Measurements from ENCODE around the gene LPAR3.
A peak's percentile ranks its signal among the peaks of the same experiment; 100 is the strongest.

LPAR3 gene

DNA sequence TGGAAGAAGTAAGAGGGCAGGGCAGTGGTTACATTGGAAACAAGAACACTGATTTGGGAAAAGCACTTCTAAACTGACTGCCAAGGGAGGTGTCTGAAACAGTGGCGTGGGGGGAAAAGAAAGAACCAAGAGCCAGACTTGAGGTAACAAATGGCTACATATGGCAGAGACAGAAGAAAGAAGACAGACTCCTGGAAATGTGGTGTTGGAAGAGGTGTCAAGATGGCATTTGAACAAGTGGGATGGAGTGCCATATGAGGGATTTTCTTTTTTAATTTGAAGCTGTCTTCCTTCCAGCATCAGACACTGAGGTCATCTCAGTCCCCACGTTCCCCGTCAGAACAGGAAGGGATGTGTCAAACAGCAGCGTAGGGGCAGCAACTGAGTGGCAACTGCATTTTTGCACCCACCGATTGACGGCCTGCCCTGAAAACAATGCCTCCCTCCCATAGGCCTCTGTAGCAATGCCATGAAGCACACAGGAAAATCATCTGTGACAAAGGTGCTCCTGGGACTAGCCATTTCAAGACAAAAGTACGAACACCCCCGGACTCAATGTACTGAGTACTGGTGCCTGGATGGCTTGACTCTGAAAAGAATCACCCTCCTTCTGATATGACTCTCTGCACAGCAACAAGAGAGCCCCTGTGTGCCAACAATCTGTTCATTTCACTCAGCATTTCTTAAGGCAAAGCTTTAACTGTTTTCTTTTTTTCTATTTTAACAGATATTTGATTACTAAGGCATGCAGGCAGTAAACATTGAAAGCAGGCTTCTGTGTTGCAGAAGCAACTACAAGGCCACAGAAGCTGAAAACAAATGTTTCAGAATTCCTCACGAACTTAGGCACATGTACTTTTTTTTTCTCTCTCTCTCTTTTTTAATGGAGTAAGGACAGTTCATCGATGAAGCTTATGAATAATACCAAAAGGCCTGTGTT, 37.0 kb downstream of the LPAR3 start:
- DNase-seq = no peak

DNA sequence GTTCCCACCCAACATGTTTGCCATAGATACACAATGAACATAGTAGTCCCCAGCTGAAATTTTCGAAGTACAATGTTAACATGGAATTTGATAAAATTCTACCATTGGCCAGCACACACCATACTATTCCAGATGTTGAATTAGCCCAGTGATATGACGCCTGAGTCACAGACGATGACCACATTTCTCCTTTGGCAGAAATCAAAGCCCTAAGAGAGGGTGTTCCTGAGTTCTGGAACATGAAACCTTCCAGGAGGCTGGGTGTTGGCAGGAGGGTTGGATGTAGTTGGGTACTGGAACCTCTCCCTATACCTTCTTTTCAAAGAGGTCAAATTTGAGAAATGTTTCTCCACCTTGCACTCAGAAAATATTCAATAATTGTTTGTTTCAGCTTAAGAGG, 37.8 kb downstream of the LPAR3 start:
- DNase-seq = no peak

DNA sequence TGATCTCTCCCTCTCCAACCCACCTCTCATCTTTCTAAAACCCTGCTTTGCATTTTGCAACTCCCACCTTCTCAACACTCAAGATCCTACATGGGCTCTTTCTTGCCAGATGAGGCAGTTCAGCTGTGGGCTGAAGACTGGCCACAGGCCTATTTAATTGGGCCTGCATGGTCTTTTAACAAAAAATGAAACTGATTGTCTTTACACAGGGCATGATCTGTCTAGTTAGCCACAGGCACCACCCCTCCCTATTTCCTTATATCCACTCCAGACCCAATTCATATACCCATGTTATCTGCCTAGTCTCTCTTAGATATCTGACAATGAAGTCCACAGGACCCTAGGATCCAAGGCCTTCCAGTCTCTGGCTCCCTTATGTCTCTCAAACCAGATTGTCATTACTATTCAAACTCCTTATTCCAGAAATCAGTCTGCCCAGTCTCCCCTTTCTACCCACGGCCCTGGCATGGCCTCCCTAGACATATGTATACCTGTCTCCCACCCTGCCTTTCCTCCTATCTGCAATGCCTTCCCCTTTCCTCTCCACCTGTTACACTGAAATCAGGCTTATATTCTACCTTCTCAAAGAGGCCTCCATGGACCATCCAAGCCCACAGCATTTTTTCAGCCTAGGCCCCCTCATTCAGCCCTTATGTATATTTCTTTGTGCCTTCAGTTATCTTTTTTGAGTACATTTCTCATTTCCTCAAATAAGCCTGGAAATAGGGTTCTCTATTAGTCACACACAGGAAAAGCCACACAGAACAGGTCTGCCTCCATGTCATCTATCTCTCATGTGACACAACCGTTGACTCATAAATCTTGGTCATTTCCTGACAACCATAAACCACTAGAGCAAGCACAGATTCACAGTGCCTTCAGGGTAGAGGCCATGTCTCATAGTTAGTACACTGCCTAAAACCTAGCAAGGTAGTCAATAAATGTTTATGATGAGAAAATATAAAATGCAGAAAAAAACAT, 39.0 kb downstream of the LPAR3 start:
- peak; percentile 50 for DNase-seq

DNA sequence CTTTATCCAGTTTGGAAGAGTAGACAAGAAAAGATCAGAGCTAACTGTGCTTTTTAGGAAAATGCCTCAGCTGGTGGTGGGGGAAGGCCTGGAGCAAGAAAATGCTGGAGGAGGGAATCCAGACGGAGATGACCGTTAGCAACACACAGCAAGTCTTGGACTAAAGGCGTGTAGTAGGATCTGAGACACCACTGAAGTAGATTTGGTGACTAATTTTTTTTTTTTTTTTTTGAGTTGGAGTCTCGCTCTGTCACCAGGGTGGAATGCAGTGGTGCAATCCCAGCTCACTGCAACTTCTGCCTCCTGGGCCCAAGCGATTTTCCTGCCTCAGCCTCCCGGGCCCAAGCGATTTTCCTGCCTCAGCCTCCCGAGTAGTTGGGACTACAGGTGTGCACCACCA, 41.2 kb downstream of the LPAR3 start:
- DNase-seq = no peak

GRCh38 chr1:84849357-84849975, 43.5 kb downstream of the LPAR3 start:
- no peak for DNase-seq

GRCh38 chr1:84847253-84848250, 45.5 kb downstream of the LPAR3 start:
- peak; percentile 51 for DNase-seq

DNA sequence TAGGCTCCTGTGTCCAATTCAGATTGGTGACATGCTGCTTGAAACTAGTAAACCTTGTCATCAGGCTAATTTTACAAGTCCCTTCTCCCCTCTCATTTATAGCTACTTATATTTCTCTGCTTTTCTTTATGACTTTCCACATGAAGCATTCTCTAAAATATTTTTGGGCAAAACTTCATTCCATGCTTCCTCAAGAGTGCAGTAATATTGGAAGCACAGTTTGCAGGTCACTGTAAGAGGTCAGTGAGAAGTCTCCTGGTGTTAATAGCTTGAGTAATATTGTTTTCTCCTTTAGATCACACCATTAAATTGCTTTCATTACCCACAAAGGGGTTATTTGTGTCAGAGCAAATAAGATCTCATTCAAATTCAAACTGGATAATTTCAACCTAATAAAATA, 46.6 kb downstream of the LPAR3 start:
- DNase-seq = no peak

DNA sequence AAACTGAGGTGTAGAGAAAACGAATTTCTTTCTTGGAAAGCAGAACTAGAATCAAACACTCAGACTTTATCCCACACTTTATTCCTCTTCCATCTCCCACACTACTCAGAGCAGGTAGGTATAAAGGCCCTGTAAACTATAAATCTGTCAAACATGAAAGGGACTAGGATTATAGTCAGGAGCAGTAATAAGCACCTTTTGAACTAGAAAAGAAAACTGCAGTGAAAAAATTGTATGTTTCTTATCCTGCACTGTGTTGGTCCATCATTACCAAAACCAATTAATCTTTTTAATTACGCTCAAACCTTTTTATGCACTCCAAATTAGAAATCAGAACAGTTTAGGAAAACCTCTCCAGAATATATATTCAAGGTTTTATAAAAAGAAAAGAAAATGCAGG, 47.6 kb downstream of the LPAR3 start:
- DNase-seq = no peak

- no peak for DNase-seq
Measured at GRCh38 chr1:84844094-84844493, 48.9 kb downstream of the LPAR3 start.

- no peak for DNase-seq
Measured at GRCh38 chr1:84842748-84843231, 50.2 kb downstream of the LPAR3 start.

DNA sequence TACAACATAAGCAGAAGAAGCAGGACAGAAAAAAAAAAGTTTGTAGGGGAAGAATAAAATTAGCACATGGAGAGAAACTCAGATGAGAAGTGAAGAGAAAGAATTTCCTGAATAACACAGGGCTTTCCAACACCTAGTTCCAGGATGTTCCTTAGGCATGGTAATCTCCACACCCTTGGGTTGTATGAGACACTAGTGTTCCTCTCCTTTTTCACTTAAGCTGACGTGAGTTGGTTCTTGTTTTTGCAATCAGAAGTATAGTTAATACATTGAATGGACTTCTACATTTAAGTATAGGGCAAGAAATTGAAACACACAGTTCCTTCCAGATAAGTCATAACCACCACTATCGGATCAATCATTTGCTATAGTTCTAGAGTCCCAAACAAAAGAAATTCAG, 51.0 kb downstream of the LPAR3 start:
- no peak for DNase-seq

DNA sequence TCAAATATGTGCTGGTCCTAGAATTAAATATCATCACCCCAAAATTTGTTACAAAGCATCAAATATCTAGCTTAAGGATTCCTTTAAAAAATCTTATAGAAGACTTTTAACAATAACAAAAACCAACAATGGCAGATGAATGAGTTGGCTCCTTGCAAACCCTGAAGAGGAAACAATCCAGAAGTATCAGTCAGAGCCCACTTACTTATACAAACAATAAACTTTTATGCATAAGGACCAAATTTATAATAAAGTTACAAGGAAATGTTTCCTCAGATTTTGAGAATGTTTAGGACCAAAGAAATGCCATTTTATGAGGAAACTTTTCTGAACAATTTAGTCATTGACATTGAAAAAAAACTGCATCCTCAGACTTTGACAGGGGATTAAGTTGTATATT, 52.7 kb downstream of the LPAR3 start:
- no peak for DNase-seq

DNA sequence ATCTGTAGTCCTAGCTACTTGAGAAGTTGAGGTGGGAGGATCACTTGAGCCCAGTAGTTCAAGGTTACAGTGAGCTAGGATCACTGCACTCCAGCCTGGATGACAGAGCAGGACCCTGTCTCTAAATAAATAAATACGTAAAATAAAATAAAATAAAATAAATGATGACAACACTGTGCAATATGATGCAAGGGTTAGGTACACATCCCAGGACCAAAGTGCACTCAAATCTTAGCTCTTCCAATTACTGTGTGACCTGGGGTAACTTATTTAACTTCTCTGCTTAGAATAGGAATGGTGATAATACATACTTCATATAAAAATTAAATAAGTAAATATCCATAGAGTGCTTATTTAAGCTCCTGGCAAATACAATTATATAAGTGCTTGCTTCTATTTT, 53.5 kb downstream of the LPAR3 start:
- DNase-seq = no peak

GRCh38 chr1:84836145-84836544, 56.9 kb downstream of the LPAR3 start:
- DNase-seq = peak; percentile 18

DNA sequence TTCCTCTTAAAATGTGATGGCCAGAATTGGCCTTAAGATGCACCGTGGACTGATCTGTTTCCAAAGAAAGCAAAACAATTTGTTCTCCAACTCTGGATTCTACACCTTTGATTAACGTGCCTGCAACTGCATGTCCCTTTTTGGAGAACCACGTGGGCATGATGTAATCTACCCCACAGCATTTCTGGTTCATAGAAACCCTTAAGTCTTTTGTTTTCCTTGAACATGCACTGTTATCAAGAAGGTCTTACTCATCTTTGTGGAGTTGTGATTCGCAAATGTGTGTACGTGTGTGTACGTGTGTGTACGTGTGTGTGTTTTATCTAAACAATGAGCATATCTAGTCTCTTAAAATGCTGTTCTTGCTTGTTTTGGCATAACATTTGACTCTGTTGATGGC, 57.8 kb downstream of the LPAR3 start:
- no peak for DNase-seq

GRCh38 chr1:84834419-84835064, 58.5 kb downstream of the LPAR3 start:
- DNase-seq = no peak

GRCh38 chr1:84833194-84833593, 59.8 kb downstream of the LPAR3 start:
- no peak for DNase-seq

- DNase-seq = no peak
Measured at GRCh38 chr1:84830136-84830535, 62.9 kb downstream of the LPAR3 start.

DNA sequence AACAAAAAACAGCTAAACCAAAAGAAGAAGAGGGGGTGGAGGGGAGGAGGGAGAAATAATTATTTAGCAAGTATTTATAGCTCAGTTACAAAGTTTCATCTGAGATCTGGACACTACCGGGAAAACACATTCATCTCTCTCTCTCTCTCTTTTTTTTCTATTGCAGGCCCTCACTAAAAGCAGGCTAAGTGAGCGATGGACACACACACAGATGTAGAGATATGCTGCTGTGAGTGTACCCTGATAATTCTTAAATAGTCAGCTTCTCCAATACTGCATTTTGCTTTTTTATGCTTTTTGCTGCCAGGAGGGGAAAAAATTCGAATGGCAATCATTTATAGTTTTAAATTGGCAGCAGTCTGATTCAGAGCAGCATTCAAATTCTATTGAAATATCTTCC, 65.0 kb downstream of the LPAR3 start:
- no peak for DNase-seq

DNA sequence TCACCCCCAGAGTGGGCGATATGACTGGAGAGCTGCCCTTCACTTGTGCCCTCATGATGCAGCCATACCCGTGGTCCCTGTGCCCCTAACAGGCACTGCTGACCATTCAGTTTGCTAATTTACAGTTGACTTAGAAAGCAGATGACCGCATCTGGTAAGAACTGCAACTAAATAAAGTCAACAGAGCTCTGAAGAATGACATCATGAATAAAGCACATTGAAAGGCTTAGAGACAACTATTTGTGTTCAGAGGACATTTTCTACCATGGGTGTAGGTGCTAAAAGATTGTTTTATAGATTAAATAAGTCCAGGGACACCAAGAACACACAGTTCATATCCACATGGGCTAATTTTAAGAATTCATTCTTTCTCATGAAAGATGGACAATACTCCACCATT, 65.5 kb downstream of the LPAR3 start:
- DNase-seq = no peak

DNA sequence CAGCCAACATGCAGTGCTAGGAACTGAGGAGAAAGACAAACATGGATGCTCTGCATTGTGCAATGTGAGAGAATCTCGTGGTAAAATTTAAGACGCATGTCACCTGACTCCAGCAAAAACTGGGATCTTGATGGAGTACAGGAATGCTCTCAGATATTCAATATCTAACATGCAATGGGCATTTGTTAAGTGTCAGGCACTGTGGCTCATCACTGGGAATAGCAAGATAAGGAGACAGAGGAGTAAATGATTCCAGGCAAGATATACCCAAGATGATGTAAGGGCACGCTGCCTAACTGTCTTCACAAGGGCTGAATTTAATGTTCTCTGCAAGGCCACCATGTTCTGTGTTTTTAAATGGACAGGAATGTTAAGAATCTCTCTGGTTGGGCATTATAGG, 67.8 kb downstream of the LPAR3 start:
- DNase-seq = no peak

Measured in CD4-positive, alpha-beta T cell treated with Interleukin-6 for 4 hours (primary cell).